ENCODE results near the gene MEOX2. TPM values are rescaled to one million over a fixed set of nuclear protein-coding genes. Genes with fewer than 3 reads are reported as not detected.

The MEOX2 gene
- total RNA-seq, 2 experiments from 2014 or later = not detected

- Mint-ChIP-seq H3K27ac (no peak overlapping the region), H3K27me3 (no peaks in the 10 kb centered on the region), H3K4me1 (no peaks in the 10 kb centered on the region), H3K4me3 (no peak overlapping the region), H3K36me3 (no peaks in the 10 kb centered on the region), H3K9me3 (peaks cover 3% of the 10 kb centered on the region)
- no peak for DNase-seq
These were observed 78.8 kb downstream of the MEOX2 start for GRCh38 chr7:15607529-15608210.

GRCh38 chr7:15606561-15606960 lies 79.9 kb downstream of the MEOX2 start:
- H3K27me3 Mint-ChIP-seq = no peaks in the 10 kb centered on the region
- H3K36me3 Mint-ChIP-seq = no peaks in the 10 kb centered on the region
- H3K4me3 Mint-ChIP-seq = no peak overlapping the region
- no peak for DNase-seq
- H3K4me1 Mint-ChIP-seq = no peaks in the 10 kb centered on the region
- no peak overlapping the region for H3K27ac Mint-ChIP-seq
- peaks cover 3% of the 10 kb centered on the region for H3K9me3 Mint-ChIP-seq

- no peaks in the 10 kb centered on the region for H3K4me1 Mint-ChIP-seq
- H3K27ac Mint-ChIP-seq = no peak overlapping the region
- no peaks in the 10 kb centered on the region for H3K36me3 Mint-ChIP-seq
- DNase-seq = no peak
- H3K9me3 Mint-ChIP-seq = peaks cover 3% of the 10 kb centered on the region
- no peak overlapping the region for H3K4me3 Mint-ChIP-seq
- H3K27me3 Mint-ChIP-seq = no peaks in the 10 kb centered on the region
These were observed 82.3 kb downstream of the MEOX2 start for GRCh38 chr7:15604166-15604565.

GRCh38 chr7:15603124-15603523 lies 83.4 kb downstream of the MEOX2 start:
- H3K4me1 Mint-ChIP-seq = no peaks in the 10 kb centered on the region
- no peak overlapping the region for H3K4me3 Mint-ChIP-seq
- no peak for DNase-seq
- H3K27me3 Mint-ChIP-seq = no peaks in the 10 kb centered on the region
- H3K36me3 Mint-ChIP-seq = no peaks in the 10 kb centered on the region
- H3K9me3 Mint-ChIP-seq = peaks cover 3% of the 10 kb centered on the region
- H3K27ac Mint-ChIP-seq = no peak overlapping the region

GRCh38 chr7:15602236-15602635 lies 84.2 kb downstream of the MEOX2 start:
- Mint-ChIP-seq H3K4me1 (no peaks in the 10 kb centered on the region), H3K36me3 (no peaks in the 10 kb centered on the region), H3K27me3 (no peaks in the 10 kb centered on the region), H3K4me3 (no peak overlapping the region), H3K9me3 (peaks cover 3% of the 10 kb centered on the region), H3K27ac (no peak overlapping the region)
- no peak for DNase-seq

GRCh38 chr7:15601175-15601574 lies 85.3 kb downstream of the MEOX2 start:
- H3K27me3 Mint-ChIP-seq = no peaks in the 10 kb centered on the region
- H3K4me3 Mint-ChIP-seq = no peak overlapping the region
- H3K27ac Mint-ChIP-seq = no peak overlapping the region
- H3K36me3 Mint-ChIP-seq = no peaks in the 10 kb centered on the region
- DNase-seq = no peak
- no peaks in the 10 kb centered on the region for H3K4me1 Mint-ChIP-seq
- H3K9me3 Mint-ChIP-seq = peaks cover 3% of the 10 kb centered on the region

GRCh38 chr7:15600298-15600697 lies 86.2 kb downstream of the MEOX2 start:
- no peak for DNase-seq

GRCh38 chr7:15594461-15594860 lies 92.0 kb downstream of the MEOX2 start:
- no peak overlapping the region for H3K4me3 Mint-ChIP-seq
- H3K4me1 Mint-ChIP-seq = no peaks in the 10 kb centered on the region
- H3K27me3 Mint-ChIP-seq = no peaks in the 10 kb centered on the region
- no peak overlapping the region for H3K27ac Mint-ChIP-seq
- H3K9me3 Mint-ChIP-seq = no peaks in the 10 kb centered on the region
- H3K36me3 Mint-ChIP-seq = no peaks in the 10 kb centered on the region
- no peak for DNase-seq

More at GRCh38 chr7:15600298-15600697, 86.2 kb downstream of the MEOX2 start:
- Mint-ChIP-seq H3K27me3 (no peaks in the 10 kb centered on the region), H3K4me1 (no peaks in the 10 kb centered on the region), H3K27ac (no peak overlapping the region), H3K9me3 (peaks cover 3% of the 10 kb centered on the region), H3K4me3 (no peak overlapping the region), H3K36me3 (no peaks in the 10 kb centered on the region)

GRCh38 chr7:15593382-15593781 lies 93.1 kb downstream of the MEOX2 start:
- no peaks in the 10 kb centered on the region for H3K27me3 Mint-ChIP-seq
- no peak overlapping the region for H3K27ac Mint-ChIP-seq

GRCh38 chr7:15586266-15586665 lies 100.2 kb downstream of the MEOX2 start:
- H3K4me3 Mint-ChIP-seq = no peak overlapping the region
- H3K4me1 Mint-ChIP-seq = no peaks in the 10 kb centered on the region
- no peaks in the 10 kb centered on the region for H3K27me3 Mint-ChIP-seq
- H3K9me3 Mint-ChIP-seq = peaks cover 5% of the 10 kb centered on the region
- H3K36me3 Mint-ChIP-seq = no peaks in the 10 kb centered on the region
- H3K27ac Mint-ChIP-seq = no peak overlapping the region
- no peak for DNase-seq

More at GRCh38 chr7:15593382-15593781, 93.1 kb downstream of the MEOX2 start:
- no peak overlapping the region for H3K4me3 Mint-ChIP-seq
- DNase-seq = no peak
- H3K36me3 Mint-ChIP-seq = no peaks in the 10 kb centered on the region
- no peaks in the 10 kb centered on the region for H3K4me1 Mint-ChIP-seq
- no peaks in the 10 kb centered on the region for H3K9me3 Mint-ChIP-seq

GRCh38 chr7:15584575-15584974 lies 101.9 kb downstream of the MEOX2 start:
- H3K27ac Mint-ChIP-seq = no peak overlapping the region
- no peaks in the 10 kb centered on the region for H3K4me1 Mint-ChIP-seq
- H3K9me3 Mint-ChIP-seq = peaks cover 5% of the 10 kb centered on the region
- H3K27me3 Mint-ChIP-seq = no peaks in the 10 kb centered on the region
- no peaks in the 10 kb centered on the region for H3K36me3 Mint-ChIP-seq
- no peak for DNase-seq
- H3K4me3 Mint-ChIP-seq = no peak overlapping the region

GRCh38 chr7:15582773-15583172 lies 103.7 kb downstream of the MEOX2 start:
- no peak for DNase-seq
- Mint-ChIP-seq H3K27me3 (no peaks in the 10 kb centered on the region), H3K9me3 (peaks cover 5% of the 10 kb centered on the region), H3K36me3 (no peaks in the 10 kb centered on the region), H3K4me1 (no peaks in the 10 kb centered on the region), H3K4me3 (no peak overlapping the region), H3K27ac (no peak overlapping the region)

- H3K9me3 Mint-ChIP-seq = peaks cover 5% of the 10 kb centered on the region
- no peaks in the 10 kb centered on the region for H3K27me3 Mint-ChIP-seq
- no peak overlapping the region for H3K27ac Mint-ChIP-seq
- DNase-seq = no peak
- H3K36me3 Mint-ChIP-seq = no peaks in the 10 kb centered on the region
- no peaks in the 10 kb centered on the region for H3K4me1 Mint-ChIP-seq
- no peak overlapping the region for H3K4me3 Mint-ChIP-seq
These were observed 105.0 kb downstream of the MEOX2 start for GRCh38 chr7:15581352-15581951.

GRCh38 chr7:15580604-15581351 lies 105.7 kb downstream of the MEOX2 start:
- Mint-ChIP-seq H3K36me3 (no peaks in the 10 kb centered on the region), H3K27me3 (no peaks in the 10 kb centered on the region)

GRCh38 chr7:15577600-15577999 lies 108.9 kb downstream of the MEOX2 start:
- Mint-ChIP-seq H3K27ac (no peak overlapping the region), H3K27me3 (no peaks in the 10 kb centered on the region), H3K4me3 (no peak overlapping the region), H3K4me1 (no peaks in the 10 kb centered on the region), H3K36me3 (no peaks in the 10 kb centered on the region), H3K9me3 (no peaks in the 10 kb centered on the region)
- DNase-seq = no peak

More at GRCh38 chr7:15580604-15581351, 105.7 kb downstream of the MEOX2 start:
- Mint-ChIP-seq H3K9me3 (peaks cover 5% of the 10 kb centered on the region), H3K27ac (no peak overlapping the region), H3K4me3 (no peak overlapping the region), H3K4me1 (no peaks in the 10 kb centered on the region)
- no peak for DNase-seq

Measured in activated naive CD8-positive, alpha-beta T cell treated with anti-CD3 and anti-CD28 coated beads for 36 hours (primary cell).